Forelimb muscle (tissue), 1 donor: ENCODE data around the gene ZNF879. TPM values are rescaled to one million over a fixed set of nuclear protein-coding genes. Genes with fewer than 3 reads are reported as not detected.
A peak's percentile ranks its signal among the peaks of the same experiment; 100 is the strongest.

Experiments
- DNase-seq: peaks from one replicate; pipeline ENCODE4 v3.0.0-alpha.2; 2013; ENCODE audit warnings: low read depth
- polyA plus RNA-seq: library from polyadenylated mRNA; unstranded; fragments of 120-200 nt; gene quantifications from one replicate; pipeline ENCODE4 v1.2.1, GENCODE V29; 2013; ENCODE audit not compliant: insufficient read length

ZNF879 gene
- polyA plus RNA-seq = 4.0 TPM

DNA sequence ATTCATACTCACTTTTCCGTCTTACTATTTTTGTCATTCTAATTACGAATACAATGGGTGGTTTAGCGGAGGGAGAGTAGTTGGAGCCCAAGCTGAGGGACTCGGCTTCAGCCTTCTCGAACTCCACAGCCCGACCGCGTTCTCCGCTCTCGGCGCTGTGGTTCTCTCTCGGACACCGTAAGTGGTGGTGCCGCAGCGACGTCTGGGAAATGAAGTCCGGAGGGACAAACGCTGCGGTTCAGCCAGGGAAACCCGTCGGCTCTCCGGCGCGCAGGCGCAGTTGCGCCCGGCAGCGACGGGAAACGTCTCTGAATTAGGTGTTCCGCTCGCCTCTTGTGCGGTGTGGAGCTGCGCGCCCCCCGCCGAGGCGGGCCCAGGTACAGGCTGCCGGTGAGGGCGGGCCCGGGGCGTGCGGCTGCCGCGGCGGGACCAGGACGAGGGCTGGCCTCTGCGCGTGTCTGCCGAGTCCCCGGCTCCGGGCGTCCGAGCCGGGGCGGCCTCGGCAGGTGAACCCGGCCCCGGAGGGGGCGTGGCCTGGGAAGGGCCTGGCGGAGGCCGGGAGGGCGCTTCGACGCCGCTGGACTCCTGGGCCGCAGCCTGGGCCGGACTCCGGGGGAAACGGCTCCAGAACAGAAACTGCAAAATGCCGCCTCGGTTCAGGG is at the start of gene ZNF879:
Gene ZNF879, plus strand, starts transcription at position 277 of the 662 bp plus-strand sequence. CDS start 1,201 bp downstream, outside the sequence.
- peak; percentile 96 for DNase-seq

DNA sequence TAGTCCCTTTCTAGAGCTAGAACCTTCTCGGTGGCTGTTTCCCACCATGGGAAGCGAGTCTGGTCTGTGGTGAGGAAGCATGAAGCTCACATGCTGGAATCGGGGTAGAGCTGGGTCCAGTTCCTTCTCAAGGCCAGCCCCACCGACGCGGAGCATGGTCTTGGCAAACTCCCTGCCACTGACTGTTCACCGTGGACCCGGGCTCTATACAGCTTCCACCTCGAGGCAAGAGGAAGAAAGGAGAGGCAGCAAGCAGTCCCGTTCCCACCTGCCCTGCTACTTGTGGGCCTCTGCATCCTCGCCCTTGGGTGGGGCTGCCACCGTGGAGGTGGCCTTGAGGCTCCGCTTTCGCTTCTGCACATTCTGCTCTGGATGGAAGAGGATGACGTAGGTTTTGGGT is 42.2 kb upstream of the ZNF879 start:
- DNase-seq = no peak

DNA sequence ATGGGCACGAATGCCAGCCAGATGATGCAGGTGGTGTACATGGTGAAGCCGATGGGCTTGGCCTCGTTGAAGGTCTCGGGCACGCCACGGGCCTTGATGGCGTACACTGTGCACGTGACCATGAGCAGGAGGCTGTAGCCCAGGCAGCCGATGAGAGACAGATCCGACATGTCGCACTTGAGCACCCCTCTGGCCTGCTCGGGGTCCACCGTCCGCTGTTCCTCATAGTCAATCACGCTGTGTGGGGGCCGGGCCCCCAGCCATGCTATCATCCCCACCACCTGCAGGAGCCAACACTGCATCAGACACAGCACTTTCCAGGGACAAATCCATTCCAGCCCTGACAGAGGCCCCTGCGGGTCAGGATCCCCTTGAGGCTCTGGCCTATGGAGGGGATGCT is 40.7 kb upstream of the ZNF879 start:
- no peak for DNase-seq

DNA sequence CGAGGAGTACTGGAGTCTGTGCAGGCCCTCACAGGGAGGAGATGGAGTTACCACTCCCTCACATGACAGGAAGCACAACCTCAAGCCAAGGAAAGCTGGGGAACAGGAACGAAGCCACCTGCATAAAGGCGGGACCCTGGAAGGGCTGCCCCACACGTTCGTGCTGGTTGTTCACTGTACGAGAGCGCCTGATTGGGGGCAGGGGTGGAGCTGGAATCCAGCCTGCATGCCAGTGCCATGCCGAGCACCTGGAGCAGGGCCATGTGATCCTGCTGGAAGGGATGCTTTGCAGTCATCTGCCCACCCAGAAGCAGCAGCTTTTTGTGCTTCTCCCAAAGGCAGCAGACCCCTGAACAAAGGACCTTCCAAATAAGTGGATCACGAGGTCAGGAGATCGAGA is 39.9 kb upstream of the ZNF879 start:
- DNase-seq = no peak

DNA sequence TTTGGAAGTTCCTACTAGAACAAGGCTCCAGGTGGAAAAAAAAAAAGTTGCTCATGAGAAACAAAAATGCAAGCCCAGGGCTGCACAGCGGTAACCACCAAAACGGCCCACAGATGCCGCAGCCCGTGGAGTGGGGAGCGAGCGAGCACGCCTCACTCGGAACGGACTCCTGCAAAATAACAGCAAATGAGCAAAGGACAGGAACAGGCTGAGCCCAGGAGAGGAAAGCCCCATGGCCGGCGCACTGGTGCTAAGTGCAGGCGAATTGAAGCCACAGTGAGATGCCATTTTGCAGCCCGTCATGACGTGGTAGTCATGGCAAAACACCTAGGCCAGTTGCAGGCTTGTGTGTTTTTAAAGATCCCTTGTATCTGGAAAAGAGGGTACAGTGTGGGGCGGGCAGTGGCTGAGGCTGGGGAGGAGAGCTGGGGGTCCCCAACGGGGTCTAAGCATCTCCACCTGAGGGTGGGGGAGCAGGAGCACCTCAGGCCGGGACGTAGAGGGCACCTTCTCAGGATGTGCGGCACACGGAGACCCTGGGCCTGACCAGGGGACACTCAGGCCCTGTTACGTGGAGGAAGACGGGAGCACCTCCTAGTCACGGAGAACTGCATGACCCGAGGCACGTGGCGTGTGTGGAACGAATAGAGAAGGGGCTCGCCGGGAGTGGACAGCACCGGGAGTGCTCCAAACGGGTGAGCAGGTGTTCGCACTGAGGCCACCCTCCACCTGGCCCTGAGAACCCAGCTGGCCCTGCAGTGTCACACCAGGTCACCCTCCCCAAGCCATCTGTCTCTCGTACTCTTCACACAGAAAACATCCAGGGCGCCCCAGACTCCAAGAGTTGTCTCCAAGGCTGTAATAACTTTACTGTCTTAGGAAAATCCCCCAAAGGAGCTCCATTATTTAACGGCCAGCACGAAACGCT is 39.2 kb upstream of the ZNF879 start:
- DNase-seq = no peak

DNA sequence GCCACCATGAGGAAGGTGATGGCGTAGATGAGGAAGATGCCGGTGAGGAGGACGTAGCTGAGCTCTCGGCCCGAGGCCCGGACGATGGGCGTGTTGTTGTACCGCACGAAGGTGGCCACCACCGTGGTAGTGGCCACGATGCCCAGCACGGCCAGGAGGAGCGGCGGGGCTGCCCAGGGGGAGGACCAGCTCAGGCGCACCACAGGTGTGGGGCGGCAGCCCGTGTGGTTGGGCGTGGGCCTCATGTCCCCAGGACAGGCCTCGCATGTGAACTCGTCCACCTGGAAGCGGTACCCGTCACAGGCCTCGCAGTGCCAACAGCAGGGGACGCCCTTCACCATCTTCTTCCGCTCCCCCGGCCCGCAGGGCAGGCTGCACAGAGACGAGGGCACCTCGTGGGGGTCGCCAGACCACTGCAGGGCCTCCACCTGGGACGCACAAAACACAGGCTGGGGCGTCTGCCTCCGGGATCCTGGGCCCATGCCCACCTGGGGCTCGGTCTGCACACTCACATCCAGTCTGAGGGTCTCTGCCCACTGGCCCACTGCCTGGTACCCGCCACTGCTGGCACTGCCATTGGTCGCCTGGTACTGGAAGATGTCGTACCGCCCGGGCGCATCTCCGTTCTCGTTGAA is 37.2 kb upstream of the ZNF879 start:
- DNase-seq = no peak

DNA sequence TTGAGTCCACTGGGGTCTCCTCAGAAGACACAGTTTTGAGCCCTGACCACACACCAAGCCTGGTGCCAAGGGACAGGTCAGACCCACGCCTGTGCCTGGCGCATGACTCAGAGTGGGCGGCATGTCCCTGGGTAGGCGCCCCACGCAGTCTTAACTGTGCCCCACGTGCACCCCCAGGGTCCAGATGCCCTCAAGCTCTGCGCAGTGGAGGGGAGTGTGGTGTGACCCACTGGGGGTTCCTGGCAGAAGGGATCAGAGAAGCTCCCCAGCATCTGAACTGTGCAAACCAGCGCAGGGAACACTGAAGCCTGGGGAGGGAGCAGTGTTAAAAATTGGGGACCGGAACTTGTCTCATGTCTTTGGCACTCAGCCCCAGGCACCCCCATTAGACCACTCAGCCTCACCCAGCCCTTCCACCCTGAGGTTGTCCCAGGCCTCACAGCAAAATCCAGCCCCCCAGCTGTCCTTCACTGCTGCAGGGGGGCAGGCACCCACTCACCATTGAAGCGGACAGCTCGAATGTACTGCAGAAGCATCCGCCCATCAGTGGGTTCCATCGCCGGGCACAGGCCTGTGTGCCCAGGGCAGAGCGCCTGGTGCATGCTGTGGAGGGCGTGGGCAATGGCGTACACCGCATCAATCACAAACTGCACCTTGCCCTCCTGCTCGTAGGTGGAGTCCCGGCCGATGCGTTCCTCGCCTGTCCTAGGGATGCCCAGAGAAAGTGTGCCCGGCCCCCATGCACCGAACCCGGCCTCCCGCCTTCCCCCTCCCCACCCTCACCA is 35.0 kb upstream of the ZNF879 start:
- no peak for DNase-seq

DNA sequence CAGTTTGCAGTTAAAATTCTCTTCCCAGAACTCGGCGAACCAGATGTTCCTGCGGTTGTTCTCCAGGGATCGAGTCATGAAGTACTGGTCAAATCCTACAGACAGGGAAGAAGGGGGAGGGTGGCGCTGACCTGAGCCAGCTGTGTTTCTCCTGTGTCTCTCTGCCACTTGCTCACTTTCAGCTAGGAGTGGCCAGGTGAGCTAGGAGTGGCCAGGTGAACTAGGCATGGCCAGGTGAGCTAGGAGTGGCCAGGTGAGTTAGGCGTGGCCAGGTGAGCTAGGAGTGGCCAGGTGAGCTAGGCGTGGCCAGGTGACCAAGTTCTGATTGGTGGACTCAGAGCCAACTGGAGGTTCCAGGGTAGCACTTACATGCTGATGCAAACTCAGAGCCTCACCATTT is 34.3 kb upstream of the ZNF879 start:
- no peak for DNase-seq

DNA sequence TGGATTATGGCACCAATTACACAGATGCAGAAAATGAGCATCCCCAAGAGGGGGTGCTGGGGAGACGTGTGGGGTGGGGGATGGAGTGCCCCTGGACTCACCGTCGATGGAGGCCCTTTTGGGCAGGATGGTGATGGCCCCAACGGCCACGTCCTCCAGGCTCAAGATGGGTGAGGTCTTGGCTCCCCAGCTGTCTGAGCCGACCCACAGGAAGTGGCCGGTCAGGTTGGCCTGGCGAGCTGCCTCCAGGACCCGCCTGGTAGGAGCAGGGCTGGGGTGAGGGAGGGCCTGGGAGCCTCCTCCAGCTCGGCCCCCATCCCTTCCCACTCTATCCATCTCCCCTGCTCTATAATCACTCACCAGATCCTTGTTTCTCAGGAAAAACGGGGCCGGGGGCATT is 33.1 kb upstream of the ZNF879 start:
- DNase-seq = no peak

DNA sequence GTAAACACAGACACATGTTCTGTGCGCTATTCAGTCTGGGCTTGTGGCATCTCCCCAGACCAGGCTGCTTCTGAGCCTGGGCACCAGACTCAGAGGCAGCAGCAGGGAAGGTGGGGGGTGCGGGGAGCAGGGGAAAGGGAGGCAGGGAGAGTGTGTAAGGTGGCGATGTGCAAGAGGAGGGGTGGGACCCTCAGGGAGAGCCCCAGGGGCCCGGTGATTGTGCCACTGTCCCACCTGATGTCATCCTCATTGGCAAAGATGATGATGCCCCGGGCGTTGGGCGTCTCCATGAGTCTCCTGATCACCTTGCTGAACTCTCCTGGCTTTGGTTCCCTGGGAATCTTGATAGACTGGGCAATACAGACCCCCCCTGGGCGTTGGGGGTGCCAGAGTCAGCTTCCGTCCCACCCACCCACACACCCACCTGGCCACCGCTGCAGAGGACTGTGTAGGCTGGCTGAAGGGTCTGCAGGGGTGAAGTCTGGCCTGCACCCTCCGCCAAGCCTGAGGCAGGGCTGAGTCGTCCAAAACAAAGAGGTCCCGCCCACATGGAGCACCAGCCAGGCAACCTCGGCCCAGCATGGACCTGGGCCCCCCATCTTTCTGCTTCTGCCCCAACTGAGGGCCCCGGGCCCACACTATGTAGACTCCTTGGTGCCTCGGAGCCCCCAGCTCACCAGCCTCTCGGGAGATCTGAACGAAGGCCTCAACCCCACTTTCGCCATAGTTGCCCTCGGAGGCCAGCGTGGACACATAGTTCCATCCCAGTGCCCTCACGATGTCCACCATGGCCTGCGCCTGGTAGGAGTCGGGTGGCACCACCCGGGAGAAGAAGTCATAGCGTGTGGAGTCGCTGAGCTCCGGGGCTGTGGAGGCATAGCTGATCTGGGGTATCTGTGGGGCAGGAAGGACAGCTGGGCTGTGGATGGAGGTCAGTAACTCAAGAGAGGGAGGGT is 32.1 kb upstream of the ZNF879 start:
- DNase-seq = no peak

DNA sequence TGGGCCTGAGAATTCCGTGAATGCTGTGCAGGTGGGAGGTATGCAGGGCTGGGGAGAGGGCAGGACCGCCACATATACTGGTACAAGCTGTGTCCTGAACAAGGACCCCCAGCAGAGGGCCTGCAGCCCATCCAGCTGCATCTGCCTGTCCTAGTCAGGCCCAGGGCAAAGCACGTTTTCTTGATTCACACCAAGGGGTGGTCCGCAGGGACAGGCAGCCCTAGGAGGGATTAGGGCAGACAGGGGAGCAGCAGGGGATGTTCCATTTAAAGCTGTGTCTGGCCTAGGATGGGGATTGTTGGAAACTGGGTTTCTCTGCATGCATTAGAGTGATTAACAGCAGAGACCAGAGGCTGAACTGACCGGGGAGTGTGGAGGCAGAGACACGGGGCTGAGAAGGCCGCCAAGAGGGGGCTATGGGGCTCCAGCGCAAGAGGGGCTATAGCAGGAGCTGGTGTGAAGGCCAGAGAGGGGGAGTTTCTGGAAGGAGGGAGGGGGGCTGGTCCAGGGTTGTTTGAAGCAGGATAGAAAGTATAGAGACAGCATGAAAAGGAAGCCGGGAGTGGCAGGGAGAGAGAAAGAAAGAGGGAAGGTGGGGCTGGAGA is 31.2 kb upstream of the ZNF879 start:
- DNase-seq = no peak

DNA sequence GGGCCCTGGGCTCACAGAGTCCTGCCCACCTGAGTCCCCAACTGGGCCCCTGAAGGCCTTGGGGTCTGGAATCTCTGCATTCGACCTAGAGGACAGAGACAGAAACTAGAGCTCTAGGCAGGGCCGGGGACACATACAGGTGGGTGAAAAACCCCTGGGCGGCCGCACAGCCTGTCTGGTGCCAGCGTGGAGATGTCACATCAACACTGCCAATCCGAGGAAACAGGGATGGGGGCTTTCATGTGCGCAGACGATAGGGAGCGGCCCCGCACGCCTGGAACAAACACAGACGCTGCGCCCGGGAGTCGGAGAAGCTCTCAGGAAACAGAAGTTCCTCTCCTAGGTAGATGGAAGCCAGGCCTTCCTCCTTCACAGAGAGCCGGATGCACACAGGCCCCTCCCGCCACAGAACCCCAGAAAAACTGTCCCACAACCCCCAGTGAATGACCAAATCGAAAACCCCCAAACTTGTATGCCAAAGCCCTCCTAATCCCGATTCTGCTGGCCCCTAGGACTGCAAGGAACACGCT is 30.3 kb upstream of the ZNF879 start:
- DNase-seq = no peak

DNA sequence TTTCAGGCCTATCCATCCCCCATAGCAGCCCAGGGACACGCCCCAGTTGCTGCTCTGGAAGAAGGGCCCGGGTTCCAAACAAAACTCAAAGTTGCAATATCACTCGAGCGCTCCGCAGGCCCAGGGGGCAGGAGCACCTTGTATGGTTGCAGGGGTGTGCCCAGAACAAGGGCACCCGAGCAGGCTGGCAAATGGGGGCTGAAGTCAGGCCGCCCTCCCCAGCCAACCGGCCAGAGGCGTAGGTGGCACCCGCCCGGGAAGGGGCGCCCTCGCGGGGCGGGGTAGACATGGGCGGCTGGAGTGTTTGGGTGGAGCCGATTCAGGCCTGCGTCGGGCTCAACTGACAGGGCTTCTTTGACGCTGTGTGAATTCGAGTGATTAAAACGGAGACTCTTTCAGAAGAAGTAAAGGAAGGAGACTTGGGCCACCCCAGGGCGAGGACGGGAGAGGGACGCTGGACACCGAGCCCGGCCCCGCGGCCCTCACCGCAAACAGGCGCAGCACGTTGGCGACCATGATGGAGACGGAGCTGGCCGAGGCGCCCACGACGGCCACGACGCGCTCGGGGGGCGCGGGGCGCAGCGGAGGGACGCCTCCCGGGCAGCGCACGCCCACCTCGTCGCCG is 29.5 kb upstream of the ZNF879 start:
- no peak for DNase-seq

DNA sequence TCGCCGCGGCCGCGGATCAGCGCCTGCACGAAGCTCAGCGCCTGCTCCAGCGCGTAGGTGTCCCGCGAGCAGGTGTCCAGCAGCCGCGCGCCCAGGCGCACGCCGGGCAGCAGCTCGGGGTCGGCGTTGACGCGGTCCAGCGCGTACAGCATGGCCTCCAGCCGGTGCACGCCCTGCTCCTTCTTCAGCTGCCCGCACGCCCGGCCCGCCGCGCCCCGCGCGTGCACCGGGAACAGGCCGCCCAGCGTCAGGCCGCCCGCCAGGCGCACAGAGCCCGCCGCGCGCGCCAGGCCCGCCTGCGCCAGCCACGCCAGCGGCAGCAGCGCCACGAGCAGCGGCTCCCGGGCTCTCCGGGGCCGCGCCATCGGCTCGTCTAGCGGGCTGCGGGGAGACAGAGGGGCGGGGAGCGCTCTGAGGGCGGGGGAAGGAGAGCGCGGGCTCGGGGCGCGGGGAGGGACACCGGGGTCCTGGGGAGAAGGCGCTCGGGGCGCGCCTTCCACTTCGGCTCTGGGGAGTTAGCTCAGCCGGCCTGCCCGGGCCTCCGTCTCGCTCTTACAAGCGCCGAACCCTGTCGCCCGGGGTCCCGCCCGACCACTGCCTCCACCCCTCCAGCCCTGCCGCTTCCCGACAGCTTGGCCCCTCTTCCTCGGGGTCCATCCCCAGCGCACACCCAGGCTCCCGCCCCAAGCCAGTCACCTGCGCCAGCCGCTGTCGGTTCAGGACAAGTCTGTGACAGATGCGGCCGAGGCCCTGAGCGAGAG is 28.8 kb upstream of the ZNF879 start, which contains the start of gene GRM6:
Gene GRM6, minus strand, starts transcription at position 741 of the 761 bp plus-strand sequence. Its CDS starts 376 bp downstream, at position 365.
- DNase-seq = no peak

DNA sequence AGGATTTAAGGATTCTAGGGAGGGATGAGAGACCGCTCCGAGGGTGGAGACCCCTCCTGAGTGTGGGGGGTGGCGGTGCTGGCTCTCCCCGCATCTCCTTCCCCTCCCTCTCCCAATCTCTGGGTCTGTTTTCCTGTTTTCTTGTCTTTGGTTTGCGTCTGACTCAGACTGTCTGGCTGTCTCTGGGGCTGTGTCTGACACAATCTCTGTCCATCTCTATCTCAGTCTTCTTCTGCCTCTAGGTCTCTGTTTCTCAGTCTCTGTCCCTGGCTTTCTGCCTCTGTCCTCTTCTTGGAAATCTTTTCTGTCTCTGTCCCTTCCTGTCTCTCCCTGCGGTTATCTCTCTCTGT is 28.3 kb upstream of the ZNF879 start:
- no peak for DNase-seq

DNA sequence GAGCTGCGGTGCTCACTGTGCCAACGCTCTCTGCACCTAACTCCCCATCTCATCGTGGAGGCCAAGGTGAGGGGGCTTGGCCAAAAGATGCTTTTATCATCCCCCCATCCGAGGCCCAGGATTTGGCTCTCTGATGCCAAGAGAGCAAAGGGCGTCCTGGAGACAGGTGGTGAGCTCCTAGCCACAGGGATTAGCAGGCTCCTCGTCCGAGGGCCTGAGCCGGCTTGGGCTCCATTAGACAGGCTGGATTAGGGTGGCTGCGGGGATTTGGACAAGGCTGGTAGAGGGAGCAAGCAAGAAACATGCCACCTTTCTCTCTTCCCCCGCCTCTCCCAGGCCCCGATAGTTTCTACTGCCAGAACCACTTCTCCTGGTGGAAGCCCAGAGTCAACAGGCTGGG is 27.4 kb upstream of the ZNF879 start:
- DNase-seq = no peak

DNA sequence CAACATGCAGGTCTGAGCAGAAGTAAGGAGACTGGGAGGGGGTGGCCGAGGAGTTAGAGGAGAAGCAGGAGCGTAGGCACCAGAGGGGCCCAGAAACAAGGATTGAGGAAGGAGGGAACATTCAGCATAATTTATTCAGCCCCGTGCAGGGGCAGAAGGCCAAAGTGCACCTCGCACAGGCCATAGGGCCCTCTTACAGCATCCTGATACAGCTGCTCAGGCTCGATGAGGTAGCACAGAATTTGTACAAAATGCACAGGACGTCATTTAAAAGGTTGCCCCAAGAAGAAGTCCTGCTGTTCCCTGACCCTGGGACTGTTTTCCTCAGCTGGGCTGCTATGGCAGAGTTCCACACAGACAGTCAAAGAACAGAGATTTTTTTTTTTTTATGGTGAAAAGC is 26.4 kb upstream of the ZNF879 start:
- no peak for DNase-seq

DNA sequence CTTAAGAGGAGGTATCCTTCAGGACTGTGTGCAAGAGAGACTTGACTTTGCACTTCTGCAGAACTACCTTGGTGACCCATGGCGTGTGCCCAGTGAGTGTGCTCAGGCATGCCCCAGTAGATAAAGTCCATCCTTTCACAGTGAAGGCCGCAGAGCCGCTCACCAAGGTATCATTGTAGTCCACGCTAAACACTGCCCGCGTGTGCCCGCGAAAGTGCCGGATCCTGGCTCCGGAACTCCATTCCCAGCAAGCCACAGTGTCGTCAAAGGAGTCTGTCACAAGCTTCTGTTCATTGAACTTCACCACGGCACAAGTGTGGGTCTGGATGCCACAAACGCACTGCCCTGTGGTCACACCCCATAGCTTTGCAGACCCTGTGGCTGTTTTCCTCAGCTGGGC is 25.2 kb upstream of the ZNF879 start:
- no peak for DNase-seq

DNA sequence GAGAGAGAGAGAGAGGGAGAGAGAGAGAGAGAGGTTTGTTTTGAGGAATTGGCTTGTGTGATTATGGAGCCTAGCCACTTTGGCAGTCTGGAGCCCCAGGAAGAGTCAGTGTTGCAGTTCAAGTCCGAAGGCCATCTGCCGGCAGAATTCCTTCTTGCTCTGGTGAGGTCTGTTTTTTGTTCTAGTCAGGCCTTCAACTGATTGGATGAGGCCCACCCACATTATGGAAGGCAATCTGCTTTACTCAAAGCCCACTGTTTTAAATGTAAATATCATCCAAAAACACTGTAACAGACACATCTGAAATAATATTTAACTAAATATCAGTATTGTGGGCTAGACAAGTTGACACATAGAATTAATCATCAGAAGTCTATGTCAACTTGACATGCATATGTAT is 17.0 kb upstream of the ZNF879 start:
- no peak for DNase-seq
